GM19025 (cell line): Measurements from ENCODE around the gene WDR36.
"Not testable (repeated sequence)": the region's sequence is repeated elsewhere in the genome, so short reads cannot be mapped to it uniquely, and the experiment has no call there.

Experiments
- ATAC-seq: cut with Tn5 transposase; IDR thresholded peaks from one replicate; pipeline ENCODE4 v1.9.1; 2021; ENCODE audit warnings: mild to moderate bottlenecking, low read depth, moderate library complexity; ENCODE audit not compliant: unreplicated experiment

WDR36 gene

GRCh38 chr5:111134864-111135263 lies 42.7 kb downstream of the WDR36 start:
- ATAC-seq, result no peak

GRCh38 chr5:111135363-111135762 lies 43.2 kb downstream of the WDR36 start:
- no peak for ATAC-seq

- no peak for ATAC-seq
These were observed 43.8 kb downstream of the WDR36 start for GRCh38 chr5:111135946-111136345.

GRCh38 chr5:111138096-111138495 lies 45.9 kb downstream of the WDR36 start:
- ATAC-seq, result no peak

- ATAC-seq, result not testable (repeated sequence)
These were observed 49.3 kb downstream of the WDR36 start for GRCh38 chr5:111141471-111141870.

GRCh38 chr5:111142932-111143331 lies 50.8 kb downstream of the WDR36 start:
- no peak for ATAC-seq

- peak; percentile 29 for ATAC-seq
These were observed 51.8 kb downstream of the WDR36 start for GRCh38 chr5:111143910-111144309.

GRCh38 chr5:111144352-111144930 lies 52.3 kb downstream of the WDR36 start:
- peak; percentile 87 for ATAC-seq

- no peak for ATAC-seq
These were observed 53.9 kb downstream of the WDR36 start for GRCh38 chr5:111146053-111146452.

GRCh38 chr5:111147502-111147901 lies 55.4 kb downstream of the WDR36 start:
- ATAC-seq, result no peak

GRCh38 chr5:111151998-111152397 lies 59.9 kb downstream of the WDR36 start:
- ATAC-seq, result no peak

GRCh38 chr5:111153483-111153882 lies 61.3 kb downstream of the WDR36 start:
- no peak for ATAC-seq

GRCh38 chr5:111153945-111154344 lies 61.8 kb downstream of the WDR36 start:
- ATAC-seq, result no peak

GRCh38 chr5:111158105-111158744 lies 66.1 kb downstream of the WDR36 start:
- no peak for ATAC-seq

GRCh38 chr5:111159845-111160244 lies 67.7 kb downstream of the WDR36 start:
- ATAC-seq, result no peak

GRCh38 chr5:111163000-111163399 lies 70.9 kb downstream of the WDR36 start:
- ATAC-seq, result no peak

- ATAC-seq, result no peak
These were observed 72.9 kb downstream of the WDR36 start for GRCh38 chr5:111165058-111165457.

GRCh38 chr5:111167551-111167950 lies 75.4 kb downstream of the WDR36 start:
- ATAC-seq, result no peak

- ATAC-seq, result no peak
These were observed 76.5 kb downstream of the WDR36 start for GRCh38 chr5:111168608-111169007.

GRCh38 chr5:111169269-111169668 lies 77.1 kb downstream of the WDR36 start:
- no peak for ATAC-seq

- ATAC-seq, result no peak
These were observed 78.1 kb downstream of the WDR36 start for GRCh38 chr5:111170279-111170678.

GRCh38 chr5:111172504-111172903 lies 80.4 kb downstream of the WDR36 start:
- ATAC-seq, result no peak
